HG02678 (cell line): ENCODE results near the gene DDX39A.
A peak's percentile ranks its signal among the peaks of the same experiment; 100 is the strongest.
"Not testable (repeated sequence)": the region's sequence is repeated elsewhere in the genome, so short reads cannot be mapped to it uniquely, and the experiment has no call there.

Source experiments
- ATAC-seq: cut with Tn5 transposase; IDR thresholded peaks from one replicate; pipeline ENCODE4 v1.9.1; 2021; ENCODE audit warnings: mild to moderate bottlenecking, moderate library complexity; ENCODE audit not compliant: unreplicated experiment

Gene DDX39A

DNA sequence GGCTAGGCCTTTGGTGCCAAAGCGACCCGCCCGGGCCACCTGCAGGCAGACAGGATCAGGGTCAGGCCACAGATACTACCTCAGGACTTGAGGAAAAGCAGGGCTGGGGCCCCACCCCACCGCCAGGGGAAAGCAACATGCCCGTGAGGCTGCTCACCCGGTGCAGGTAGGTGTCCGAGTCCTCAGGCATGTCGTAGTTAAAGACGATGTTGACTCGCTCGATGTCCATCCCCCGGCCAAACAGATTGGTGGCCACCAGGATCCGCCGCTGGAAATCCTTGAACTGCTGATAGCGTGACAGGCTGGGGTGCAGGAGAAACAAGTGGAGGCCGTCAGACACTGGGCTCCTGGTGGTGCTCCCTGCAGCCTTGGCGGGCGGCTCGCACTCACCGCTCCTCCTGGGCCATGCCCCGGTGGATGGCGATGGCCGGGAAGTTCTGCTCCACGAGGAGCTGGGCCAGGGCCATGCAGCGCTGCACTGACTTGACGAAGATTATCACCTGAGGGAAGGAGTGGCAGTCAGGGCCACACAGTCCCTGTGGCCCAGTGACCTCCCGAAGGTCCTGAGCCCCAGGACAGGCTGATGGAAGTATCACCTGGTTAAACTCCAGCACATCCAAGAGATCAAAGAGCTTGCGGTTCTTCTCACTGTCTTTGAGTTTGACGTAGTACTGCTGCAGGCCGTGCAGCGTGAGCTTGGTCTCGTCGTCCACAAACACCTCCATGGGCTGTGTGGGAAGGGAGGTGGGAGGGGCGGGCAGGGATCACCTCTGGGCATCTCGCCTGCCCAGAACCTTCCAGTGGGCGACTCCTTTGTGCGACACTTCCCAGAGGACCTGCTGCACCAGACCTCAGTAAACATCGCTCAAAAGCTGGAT is 9.8 kb downstream of the DDX39A start:
- no peak for ATAC-seq

DNA sequence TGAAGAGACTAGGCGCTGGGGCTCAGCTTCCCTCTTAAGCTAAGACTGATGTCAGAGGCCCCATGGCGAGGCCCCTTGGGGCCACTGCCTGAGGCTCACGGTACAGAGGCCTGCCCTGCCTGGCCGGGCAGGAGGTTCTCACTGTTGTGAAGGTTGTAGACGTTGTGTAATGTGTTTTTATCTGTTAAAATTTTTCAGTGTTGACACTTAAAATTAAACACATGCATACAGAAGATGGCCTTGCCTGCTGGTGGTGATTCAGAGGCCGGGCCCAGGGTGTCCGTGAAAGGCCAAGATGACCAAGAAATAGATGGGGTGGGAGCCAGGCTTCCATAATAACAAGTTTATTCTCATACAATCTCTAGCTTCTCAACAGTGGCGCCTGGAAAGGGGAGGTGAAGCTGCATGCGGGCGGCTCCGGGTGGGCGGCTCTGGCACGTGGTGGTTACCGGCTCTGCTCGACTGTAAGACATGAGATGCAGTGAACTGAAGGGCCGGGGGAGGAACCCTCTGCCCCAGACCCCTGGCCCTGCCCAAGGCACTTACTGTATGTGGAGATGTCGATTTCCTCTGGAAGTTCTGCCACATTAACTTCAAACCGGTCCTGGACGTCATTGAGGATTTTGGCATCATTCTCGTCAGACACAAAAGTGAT is 10.5 kb downstream of the DDX39A start:
- ATAC-seq = no peak

DNA sequence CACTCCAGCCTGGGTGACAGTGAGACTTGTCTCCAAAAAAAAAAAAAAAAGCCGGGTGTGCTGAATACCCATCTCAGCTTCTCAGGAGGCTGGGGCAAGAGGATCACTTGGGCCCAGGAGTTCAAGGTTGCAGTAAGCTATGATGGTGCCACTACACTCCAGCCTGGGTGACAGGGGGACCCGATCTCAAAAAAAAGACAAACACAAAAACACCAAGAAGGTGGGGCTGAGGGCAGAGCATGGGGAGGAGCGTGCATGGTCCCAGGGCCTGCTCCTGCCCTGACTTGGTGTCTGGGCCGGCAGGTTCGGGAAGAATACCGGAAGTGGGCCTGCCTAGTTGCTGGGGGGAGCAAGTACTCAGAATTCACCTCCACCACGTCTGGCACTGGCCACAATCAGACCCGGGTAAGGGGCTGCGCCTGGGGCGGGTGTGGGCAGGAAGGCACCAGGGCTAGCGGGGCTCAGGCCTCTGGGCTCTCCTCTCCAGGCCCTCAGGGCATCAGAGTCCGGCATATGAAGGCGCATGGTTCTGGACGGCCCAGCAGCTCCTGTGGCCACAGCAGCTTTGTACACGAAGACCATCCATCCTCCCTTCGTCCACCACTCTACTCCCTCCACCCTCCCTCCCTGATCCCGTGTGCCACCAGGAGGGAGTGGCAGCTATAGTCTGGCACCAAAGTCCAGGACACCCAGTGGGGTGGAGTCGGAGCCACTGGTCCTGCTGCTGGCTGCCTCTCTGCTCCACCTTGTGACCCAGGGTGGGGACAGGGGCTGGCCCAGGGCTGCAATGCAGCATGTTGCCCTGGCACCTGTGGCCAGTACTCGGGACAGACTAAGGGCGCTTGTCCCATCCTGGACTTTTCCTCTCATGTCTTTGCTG is 11.3 kb downstream of the DDX39A start:
- ATAC-seq = no peak

DNA sequence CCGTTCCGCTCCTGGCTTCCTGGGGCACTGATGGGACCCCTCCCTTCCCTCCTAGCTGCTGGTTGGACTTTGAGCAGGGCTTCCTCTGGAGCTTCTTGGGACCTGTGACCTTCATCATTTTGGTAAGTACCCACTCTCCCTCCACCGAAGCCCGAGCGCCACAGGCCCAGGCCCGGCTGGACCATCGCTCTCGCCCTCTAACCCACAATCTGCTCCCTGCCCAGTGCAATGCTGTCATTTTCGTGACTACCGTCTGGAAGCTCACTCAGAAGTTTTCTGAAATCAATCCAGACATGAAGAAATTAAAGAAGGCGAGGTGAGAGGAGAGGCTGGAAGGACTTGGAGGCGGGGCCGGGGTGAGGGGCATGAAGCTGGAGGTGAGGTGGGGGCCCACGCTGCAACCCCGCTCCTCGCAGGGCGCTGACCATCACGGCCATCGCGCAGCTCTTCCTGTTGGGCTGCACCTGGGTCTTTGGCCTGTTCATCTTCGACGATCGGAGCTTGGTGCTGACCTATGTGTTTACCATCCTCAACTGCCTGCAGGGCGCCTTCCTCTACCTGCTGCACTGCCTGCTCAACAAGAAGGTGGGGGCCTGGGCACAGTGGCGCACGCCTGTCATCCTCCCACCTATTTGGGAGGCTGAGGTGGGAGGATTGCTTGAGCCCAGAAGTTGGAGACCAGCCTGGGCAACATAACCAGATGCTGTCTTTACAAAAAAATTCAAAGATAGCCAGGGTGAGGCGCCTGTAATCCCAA is 12.3 kb downstream of the DDX39A start:
- no peak for ATAC-seq

DNA sequence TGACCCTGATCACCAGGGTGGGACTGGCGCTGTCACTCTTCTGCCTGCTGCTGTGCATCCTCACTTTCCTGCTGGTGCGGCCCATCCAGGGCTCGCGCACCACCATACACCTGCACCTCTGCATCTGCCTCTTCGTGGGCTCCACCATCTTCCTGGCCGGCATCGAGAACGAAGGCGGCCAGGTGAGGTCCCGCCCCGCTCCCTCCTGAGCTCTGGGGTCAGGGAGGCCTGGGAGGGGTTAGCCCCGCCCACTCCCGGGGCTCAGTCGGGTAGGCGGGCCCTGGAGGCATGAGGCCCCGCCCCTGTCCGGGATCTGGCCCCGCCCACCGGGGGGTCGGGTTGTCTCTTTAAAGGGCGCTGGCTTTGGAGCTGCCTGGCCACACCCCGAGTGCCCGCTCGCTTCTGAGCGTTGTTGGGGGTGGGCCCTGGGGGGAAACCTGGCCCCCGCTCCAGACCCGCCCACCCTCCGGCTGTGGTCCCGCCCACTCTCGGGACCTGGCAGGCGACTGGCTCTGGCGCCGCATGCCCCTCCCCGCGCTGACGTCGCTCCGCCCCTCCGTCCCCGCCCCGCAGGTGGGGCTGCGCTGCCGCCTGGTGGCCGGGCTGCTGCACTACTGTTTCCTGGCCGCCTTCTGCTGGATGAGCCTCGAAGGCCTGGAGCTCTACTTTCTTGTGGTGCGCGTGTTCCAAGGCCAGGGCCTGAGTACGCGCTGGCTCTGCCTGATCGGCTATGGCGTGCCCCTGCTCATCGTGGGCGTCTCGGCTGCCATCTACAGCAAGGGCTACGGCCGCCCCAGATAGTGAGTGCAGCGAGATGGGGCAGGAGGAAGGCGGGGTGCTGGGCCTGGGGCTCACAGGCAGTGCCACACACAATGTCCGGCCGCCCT is 13.1 kb downstream of the DDX39A start:
- peak; percentile 69 for ATAC-seq

DNA sequence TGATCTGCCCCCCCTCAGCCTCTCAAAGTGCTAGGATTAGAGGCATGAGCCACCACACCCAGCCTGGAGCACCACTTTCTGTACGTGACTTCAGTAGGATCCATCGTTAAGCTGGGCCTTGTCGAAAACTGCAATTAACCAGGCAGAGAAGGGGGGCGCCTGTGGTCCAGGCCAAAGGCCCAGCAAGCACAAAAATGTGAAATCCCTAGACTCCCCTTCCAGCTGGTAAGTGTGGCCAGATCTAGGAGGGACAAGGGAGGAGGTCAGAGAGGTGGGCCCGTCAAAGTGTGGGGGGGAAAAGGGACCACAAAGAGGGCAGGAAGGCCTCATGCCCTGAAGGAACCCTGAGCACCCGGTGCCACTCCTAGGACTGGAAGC is 13.8 kb downstream of the DDX39A start:
- ATAC-seq = no peak

DNA sequence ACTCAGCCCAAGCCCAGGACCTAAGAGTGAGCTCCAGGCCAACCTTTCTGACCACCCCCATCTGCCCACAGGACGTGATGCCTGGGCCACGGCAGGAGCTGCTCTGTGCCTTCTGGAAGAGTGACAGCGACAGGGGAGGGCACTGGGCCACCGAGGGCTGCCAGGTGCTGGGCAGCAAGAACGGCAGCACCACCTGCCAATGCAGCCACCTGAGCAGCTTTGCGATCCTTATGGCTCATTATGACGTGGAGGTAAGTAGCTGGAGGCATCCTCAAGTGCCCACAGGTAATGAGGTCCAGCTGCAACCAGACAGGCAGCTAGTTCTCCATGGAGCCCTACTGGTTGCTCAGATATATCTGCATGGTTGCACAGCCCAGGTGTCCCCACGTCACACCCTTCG is 14.8 kb downstream of the DDX39A start:
- ATAC-seq = no peak

DNA sequence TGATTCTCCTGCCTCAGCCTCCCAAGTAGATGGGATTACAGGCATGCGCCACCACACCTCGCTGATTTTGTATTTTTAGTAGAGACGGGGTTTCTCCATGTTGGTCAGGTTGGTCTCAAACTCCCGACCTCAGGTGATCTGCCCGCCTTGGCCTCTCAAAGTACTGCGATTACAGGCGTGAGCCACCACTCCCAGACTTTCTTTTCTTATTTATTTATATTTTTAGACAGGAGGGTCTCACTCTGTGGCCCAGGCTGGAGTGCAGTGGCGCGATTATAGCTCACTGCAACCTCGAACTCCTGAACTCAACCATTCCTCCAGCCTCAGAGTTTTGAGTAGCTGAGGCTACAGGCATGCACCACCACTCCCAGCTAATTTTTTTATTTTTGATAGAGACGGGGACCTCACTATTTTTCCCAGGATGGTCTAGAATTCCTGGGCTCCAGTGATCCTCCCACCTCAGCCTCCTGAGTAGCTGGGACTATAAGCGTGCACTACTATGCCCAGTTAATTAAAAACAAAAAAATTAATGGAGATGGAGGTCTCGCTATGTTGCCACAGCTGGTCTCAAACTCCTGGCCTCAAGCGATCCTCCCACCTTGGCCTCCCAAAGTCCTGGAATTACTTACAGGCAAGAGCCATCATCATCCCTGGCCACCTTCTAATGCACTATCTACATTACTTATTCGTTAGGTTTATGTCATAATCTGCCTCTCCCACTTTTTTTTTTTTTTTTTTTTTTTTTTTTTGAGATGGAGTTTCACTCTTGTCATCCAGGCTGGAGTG is 15.8 kb downstream of the DDX39A start:
- not testable (repeated sequence) for ATAC-seq

DNA sequence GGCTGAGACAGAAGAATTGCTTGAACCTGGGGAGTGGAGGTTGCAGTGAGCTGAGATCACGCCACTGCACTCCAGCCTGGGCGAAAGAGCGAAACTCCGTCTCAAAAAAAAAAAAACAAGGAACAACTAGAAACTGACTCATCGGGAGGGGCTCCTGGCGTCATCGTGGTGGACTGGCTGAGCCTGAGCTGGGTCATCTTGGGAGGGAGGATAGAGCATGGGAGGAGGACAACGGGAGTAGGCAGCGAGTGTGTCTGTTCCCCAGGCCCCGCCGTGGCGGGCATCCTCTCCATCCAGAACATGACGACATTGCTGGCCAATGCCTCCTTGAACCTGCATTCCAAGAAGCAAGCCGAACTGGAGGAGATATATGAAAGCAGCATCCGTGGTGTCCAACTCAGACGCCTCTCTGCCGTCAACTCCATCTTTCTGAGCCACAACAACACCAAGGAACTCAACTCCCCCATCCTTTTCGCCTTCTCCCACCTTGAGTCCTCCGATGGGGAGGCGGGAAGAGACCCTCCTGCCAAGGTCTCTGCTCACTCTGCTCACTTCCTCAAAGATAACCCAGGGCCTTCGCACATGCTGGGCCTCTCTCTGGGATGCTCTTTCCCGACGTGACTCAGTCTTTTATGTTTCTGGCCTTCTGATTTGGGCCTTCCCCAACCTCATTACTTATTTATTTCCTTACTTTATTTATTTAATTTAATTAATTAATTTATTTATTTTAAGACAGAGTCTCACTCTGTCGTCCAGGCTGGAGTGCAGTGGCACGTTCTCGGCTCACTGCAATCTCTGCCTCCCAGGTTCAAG is 16.6 kb downstream of the DDX39A start:
- no peak for ATAC-seq

DNA sequence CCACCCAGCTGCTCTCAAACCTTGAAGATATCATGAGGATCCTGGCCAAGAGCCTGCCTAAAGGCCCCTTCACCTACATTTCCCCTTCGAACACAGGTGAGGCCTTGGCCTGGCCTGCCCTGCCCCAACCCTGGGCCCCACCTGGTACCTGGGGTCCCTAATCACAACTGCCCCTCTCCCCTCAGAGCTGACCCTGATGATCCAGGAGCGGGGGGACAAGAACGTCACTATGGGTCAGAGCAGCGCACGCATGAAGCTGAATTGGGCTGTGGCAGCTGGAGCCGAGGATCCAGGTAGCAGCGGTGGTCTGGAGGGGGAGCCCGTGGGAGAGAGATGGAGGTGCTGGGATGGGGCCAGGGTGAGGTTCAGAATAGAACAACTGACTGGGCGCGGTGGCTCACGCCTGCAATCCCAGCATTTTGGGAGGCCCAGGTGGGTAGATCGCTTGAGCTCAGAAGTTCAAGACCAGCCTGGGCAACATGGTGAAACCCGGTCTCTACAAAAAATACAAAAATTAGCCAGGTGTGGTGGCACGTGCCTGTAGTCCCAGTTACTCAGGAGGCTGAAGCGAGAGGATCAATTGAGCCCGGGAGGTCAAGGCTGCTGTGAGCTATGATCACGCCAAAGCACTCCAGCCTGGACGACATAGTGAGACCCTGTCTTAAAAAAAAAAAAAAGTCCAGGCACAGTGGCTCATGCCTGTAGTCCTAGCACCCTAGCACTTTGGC is 17.5 kb downstream of the DDX39A start:
- no peak for ATAC-seq

DNA sequence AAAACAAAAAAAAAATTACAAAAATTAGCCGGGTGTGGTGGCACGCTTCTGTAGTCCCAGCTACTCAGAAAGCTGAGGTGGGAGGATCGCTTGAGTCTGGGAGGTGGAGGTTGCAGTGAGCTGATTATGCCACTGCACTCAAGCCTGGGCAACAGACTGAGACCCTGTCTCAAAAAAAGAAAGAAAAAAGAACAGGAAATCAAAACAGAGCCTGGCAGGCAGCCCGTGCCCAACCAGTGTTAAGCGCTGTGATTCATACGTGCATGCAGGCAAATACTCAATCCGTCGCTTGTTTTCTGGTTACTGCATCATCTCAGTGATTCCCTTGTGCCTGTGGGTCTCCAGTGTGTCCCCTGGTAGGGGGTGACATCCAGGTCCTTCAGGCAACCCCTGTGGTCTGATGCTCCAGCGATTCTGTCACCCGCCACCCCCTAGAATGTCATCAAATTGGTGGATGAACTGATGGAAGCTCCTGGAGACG is 18.1 kb downstream of the DDX39A start:
- ATAC-seq = no peak

DNA sequence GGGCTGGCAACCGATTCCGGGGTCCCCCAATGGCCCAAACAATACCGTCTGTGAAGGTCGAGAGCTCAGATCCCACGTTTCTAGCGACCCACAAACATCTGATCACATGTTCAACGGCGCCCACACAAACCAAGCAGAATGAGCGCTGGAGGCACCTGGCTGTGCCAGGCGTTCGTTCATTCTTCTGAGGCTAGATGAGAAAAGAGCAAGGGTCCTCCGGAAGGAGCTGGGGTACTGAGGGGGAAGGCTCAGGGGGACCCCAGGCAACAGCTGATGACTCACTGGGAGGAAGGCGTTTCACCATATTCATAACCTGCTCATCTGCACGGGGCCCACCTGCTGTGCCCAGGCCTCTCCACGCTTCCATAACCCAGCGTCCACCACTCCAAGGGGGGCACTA is 22.0 kb downstream of the DDX39A start:
- not testable (repeated sequence) for ATAC-seq

DNA sequence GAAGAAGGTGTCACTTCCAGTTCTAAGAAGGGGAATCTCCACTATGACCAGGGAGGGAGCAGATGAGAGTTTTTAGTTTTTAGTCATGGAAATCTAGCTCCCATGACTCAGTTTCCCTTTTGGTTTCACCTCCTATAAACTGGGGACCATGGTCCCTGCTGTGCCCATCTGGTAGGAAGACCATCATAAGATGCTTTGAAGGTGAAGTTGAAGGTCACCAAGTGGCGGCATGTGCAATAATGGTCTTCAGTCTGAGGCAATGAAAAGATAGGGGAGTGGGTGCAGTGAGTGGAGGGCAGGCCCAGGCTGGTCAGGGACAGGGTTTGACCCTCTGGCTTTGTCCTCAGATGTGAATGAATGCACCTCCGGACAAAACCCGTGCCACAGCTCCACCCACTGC is 22.4 kb downstream of the DDX39A start:
- not testable (repeated sequence) for ATAC-seq

DNA sequence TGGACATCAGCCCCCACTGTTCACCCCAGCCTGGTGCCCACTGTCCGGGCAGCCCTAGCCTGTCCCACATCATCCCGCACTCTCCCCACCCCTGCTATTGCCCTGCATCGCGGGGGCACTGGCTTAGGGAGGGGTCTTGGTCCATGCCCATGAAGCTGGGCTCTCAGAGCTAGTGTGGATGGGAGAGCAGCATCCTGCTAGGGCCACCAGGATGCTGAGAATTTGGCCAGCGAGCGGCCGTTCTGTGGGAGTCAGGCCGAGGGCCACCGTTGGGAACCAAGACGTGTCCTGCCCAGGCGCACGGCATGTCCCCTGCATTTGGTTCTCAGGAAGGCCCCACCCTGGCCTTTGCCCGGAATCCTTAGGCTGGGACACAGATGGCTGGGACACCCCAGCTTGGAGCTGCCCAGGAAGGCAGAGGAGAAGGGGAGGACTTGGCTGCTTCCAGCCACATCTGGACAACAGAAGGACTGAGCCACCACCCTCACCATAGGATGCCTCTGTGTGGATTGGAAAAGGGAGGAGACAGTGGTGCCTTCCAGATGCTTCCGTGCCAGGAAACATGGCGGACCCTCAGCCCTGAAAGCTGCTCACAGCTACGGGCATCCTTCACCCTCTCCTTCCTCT is 23.3 kb downstream of the DDX39A start:
- ATAC-seq = no peak

DNA sequence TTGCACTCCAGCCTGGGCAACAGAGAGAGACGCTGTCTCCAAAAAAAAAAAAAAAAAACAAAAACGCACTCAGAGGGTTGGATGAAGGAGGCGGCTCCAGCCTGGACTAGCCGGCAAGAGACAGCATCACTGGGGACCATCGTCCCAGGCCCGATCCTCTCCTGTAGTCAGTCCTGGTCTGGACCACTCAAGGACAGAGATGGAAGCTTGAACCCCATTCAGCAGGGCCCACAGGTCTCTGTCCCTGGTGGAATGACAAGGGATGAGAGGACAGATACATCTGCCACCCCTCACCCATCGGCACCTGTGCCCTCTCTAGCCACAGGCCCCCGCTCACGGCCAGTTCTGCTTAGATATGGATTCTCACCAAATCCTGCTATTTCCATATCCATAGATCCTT is 23.9 kb downstream of the DDX39A start:
- ATAC-seq = no peak

DNA sequence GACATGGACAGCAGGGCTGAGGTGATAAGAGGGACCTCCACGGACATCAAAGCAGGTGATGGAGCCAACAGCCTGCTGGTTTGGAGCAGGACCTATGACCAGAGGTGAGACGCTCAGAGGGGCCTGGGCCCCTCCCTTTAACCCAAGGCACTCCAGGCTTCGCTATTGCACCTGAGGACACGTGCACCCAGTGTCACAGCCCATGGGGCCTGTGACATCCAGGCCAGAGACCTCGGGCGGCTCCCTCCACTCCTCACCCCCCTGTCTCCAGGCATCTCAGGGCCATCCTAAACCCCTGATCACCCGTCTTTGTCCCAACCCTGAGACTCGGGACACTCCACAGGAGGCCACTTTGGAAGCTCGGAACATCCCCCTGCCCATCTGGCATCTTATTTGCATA is 25.0 kb downstream of the DDX39A start:
- ATAC-seq = no peak

DNA sequence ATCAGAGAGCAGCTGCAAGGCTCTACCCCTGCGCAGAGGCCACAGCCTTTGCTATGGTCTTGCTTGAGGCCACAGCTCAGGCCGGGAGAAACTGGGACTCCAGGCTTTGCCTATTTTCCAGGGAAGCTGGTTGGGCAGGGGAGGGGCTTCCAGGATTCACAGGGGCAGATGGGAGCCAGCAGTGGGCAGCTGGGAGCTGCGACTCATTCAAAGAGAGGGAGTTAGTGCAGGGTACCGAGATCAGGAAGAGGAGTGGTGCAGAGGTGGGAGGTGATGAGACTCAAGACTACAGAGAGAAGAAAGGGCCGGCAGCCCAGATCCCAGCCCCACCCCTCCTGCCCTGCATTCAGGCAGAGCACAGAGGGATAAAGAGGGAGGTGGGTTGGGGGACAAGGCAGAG is 25.8 kb downstream of the DDX39A start:
- ATAC-seq = no peak
